Measurements from ENCODE around the gene PRKD1. TPM values are rescaled to one million over a fixed set of nuclear protein-coding genes. Genes with fewer than 3 reads are reported as not detected.
A peak's percentile ranks its signal among the peaks of the same experiment; 100 is the strongest.

Gene PRKD1
- total RNA-seq, 1 experiment from 2014 or later, result 1.2 TPM

DNA sequence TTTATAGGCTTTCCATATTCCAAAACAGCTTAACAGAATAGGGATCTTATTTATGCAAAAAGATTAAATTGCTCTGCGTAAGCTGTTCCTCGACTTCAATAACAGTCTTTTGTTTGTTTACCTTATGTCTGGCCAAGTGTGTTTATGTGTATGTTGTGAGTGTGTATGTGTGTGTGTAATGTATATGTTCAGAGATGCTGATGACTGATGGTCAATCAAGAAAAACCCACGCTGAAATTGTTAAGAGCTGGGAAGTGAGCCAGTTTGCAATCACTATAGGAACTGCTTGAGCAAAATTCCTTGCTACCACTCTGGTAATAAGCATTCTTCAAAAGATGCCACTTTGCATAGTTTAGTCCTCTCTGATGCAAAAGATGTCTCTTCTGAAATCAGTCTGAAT is 59.6 kb downstream of the PRKD1 start:
- no peak overlapping the region for H3K9ac ChIP-seq (ENCODE audit: low read length)
- no peak overlapping the region for H3K4me2 ChIP-seq (ENCODE audit: low read length)
- H3K27me3 ChIP-seq (ENCODE audit: low read length), result no peaks in the 10 kb centered on the region
- no peaks in the 10 kb centered on the region for H3K9me2 ChIP-seq (replicated peaks; ENCODE audit: low read length)
- DNase-seq (no peak), ATAC-seq (no peak)
- no peaks in the 10 kb centered on the region for H3K4me1 ChIP-seq (ENCODE audit: insufficient read depth, low read length)
- no peaks in the 10 kb centered on the region for H3F3A ChIP-seq (ENCODE audit: low read length, unreplicated experiment)
- H3K4me3 ChIP-seq (ENCODE audit: low read length), result no peak overlapping the region
- H3K36me3 ChIP-seq (ENCODE audit: low read depth, low read length), result no peaks in the 10 kb centered on the region
- CTCF ChIA-PET, result no interaction called here
- TF ChIP-seq EZH2 (IDR thresholded peaks at IDR 0.05; ENCODE audit: low read length, unreplicated experiment) (no peak), EZH2phosphoT487 (IDR thresholded peaks at IDR 0.05; ENCODE audit: borderline replicate concordance, low read length) (no peak)
- TF ChIP-seq, protein P1, sequence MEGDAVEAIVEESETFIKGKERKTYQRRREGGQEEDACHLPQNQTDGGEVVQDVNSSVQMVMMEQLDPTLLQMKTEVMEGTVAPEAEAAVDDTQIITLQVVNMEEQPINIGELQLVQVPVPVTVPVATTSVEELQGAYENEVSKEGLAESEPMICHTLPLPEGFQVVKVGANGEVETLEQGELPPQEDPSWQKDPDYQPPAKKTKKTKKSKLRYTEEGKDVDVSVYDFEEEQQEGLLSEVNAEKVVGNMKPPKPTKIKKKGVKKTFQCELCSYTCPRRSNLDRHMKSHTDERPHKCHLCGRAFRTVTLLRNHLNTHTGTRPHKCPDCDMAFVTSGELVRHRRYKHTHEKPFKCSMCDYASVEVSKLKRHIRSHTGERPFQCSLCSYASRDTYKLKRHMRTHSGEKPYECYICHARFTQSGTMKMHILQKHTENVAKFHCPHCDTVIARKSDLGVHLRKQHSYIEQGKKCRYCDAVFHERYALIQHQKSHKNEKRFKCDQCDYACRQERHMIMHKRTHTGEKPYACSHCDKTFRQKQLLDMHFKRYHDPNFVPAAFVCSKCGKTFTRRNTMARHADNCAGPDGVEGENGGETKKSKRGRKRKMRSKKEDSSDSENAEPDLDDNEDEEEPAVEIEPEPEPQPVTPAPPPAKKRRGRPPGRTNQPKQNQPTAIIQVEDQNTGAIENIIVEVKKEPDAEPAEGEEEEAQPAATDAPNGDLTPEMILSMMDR (conservative IDR thresholded peaks at IDR 0.05; ENCODE audit: low read depth, low read length), result no peak
- POLR2A ChIA-PET (ENCODE audit: unreplicated experiment), result no interaction called here
- H2AFZ ChIP-seq (ENCODE audit: low read length), result no peak overlapping the region
- no peaks in the 10 kb centered on the region for H3K9me3 ChIP-seq (ENCODE audit: low read length)
- no peaks in the 10 kb centered on the region for H4K20me1 ChIP-seq (ENCODE audit: low read length)
- intact Hi-C loops (cut with micrococcal nuclease), result no loop called here
- no peaks in the 10 kb centered on the region for H3K79me2 ChIP-seq (ENCODE audit: low read length)
- BruUV-seq (replicated peaks), result no TSS peak
- no peak overlapping the region for H3K27ac ChIP-seq (ENCODE audit: low read length)

DNA sequence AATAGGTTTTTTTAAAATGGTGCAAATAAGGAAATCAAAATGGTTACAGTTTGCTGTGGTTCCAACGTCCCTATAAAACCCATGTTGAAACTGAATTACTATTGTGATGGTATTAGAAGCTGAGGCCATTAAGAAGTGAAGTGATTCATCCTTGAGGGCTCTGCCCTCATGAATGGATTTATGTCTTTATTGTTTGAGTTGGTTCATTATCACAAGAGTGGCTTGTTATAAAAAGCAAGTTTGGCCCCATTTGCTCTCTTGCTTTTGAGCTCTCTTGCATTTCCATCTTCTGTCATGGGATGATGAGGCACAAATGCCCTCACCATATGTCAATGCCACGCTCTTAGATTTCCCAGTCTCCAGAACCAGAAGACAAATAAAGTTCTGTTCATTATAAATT is 62.3 kb downstream of the PRKD1 start:
- DNase-seq (no peak), ATAC-seq (peak; percentile 61)
- intact Hi-C loops (cut with micrococcal nuclease), result no loop called here

DNA sequence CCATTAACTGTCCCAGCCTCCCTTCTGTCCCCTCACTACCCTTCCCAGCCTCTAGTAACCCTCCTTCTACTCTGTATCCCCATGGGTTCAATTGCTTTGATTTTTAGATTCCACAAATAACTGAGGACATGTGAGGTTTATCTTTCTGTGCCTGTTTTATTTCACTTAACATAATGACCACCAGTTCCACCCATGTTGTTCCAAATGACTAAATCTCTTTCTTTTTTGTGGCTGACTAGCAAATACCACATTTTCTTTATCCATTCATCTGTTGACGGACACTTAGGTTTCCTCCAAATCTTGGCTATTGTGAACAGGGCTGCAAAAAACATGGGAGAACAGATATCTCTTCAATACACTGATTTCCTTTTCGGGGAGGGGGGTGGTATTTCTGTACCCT is 65.7 kb downstream of the PRKD1 start:
- TF ChIP-seq, protein P1 (conservative IDR thresholded peaks at IDR 0.05; ENCODE audit: low read depth, low read length), result no peak
- TF ChIP-seq EZH2phosphoT487 (IDR thresholded peaks at IDR 0.05; ENCODE audit: borderline replicate concordance, low read length), result no peak
- no peak for TF ChIP-seq EZH2 (IDR thresholded peaks at IDR 0.05; ENCODE audit: low read length, unreplicated experiment)
- Histone ChIP-seq H3K9ac (ENCODE audit: low read length) (no peak overlapping the region), H3K4me1 (ENCODE audit: insufficient read depth, low read length) (no peaks in the 10 kb centered on the region), H3K9me2 (replicated peaks; ENCODE audit: low read length) (no peaks in the 10 kb centered on the region), H2AFZ (ENCODE audit: low read length) (no peak overlapping the region), H3F3A (ENCODE audit: low read length, unreplicated experiment) (no peaks in the 10 kb centered on the region), H3K9me3 (ENCODE audit: low read length) (no peaks in the 10 kb centered on the region), H3K4me2 (ENCODE audit: low read length) (no peak overlapping the region), H3K27ac (ENCODE audit: low read length) (no peak overlapping the region), H3K36me3 (ENCODE audit: low read depth, low read length) (no peaks in the 10 kb centered on the region), H4K20me1 (ENCODE audit: low read length) (no peaks in the 10 kb centered on the region), H3K4me3 (ENCODE audit: low read length) (no peak overlapping the region), H3K79me2 (ENCODE audit: low read length) (no peaks in the 10 kb centered on the region), H3K27me3 (ENCODE audit: low read length) (no peaks in the 10 kb centered on the region)
- ChIA-PET CTCF (no interaction called here), POLR2A (ENCODE audit: unreplicated experiment) (no interaction called here)
- no TSS peak for BruUV-seq (replicated peaks)
- intact Hi-C loops (cut with micrococcal nuclease), result no loop called here
- ATAC-seq (no peak), DNase-seq (no peak)

More for the DNA sequence above, 62.3 kb downstream of the PRKD1 start:
- no peaks in the 10 kb centered on the region for H3F3A ChIP-seq (ENCODE audit: low read length, unreplicated experiment)
- H3K9ac ChIP-seq (ENCODE audit: low read length), result no peak overlapping the region
- BruUV-seq (replicated peaks), result no TSS peak
- no peaks in the 10 kb centered on the region for H3K9me2 ChIP-seq (replicated peaks; ENCODE audit: low read length)
- ChIA-PET CTCF (no interaction called here), POLR2A (ENCODE audit: unreplicated experiment) (no interaction called here)
- no peaks in the 10 kb centered on the region for H3K36me3 ChIP-seq (ENCODE audit: low read depth, low read length)
- no peaks in the 10 kb centered on the region for H3K4me1 ChIP-seq (ENCODE audit: insufficient read depth, low read length)
- H4K20me1 ChIP-seq (ENCODE audit: low read length), result no peaks in the 10 kb centered on the region
- H3K27me3 ChIP-seq (ENCODE audit: low read length), result no peaks in the 10 kb centered on the region
- no peak overlapping the region for H3K4me3 ChIP-seq (ENCODE audit: low read length)
- H3K4me2 ChIP-seq (ENCODE audit: low read length), result no peak overlapping the region
- H3K79me2 ChIP-seq (ENCODE audit: low read length), result no peaks in the 10 kb centered on the region
- H3K9me3 ChIP-seq (ENCODE audit: low read length), result no peaks in the 10 kb centered on the region
- no peak overlapping the region for H3K27ac ChIP-seq (ENCODE audit: low read length)
- H2AFZ ChIP-seq (ENCODE audit: low read length), result no peak overlapping the region
- TF ChIP-seq EZH2phosphoT487 (IDR thresholded peaks at IDR 0.05; ENCODE audit: borderline replicate concordance, low read length), result no peak
